HCT116 (cell line): ENCODE data around the gene SPTBN1. TPM values are rescaled to one million over a fixed set of nuclear protein-coding genes. Genes with fewer than 3 reads are reported as not detected.

Source experiments
- ATAC-seq: fragments of 200-7000 bp; cut with Tn5 transposase; 2 replicates; pipeline ENCODE4 v1.9.1; 2020; ENCODE audit warnings: mild to moderate bottlenecking, moderate library complexity
- BruUV-seq: library from RNA; stranded (reverse); fragments of 400-500 nt; replicated peaks from 2 replicates; lab custom pipeline; 2021; lab: Mats Ljungman, UMichigan
- CTCF ChIA-PET: fragments of 300-600 bp; sonication (Branson Sonifier 250); formaldehyde crosslinking; loops from one replicate; lab custom pipeline; 2021; ENCODE audit warnings: antibody characterized with exemption; lab: Charles Lee
- POLR2A ChIA-PET: fragments of 300-600, 350-600 bp; sonication (Branson Sonifier 250); formaldehyde crosslinking; loops from one replicate; lab custom pipeline; 2021; ENCODE audit warnings: antibody characterized with exemption; lab: Charles Lee
- RAD21 ChIA-PET, 2 experiments: fragments of 300-600 bp; sonication (Branson Sonifier 250); formaldehyde crosslinking; loops; one replicate each; lab custom pipeline; 2023; ENCODE audit warnings: low total read pairs in 2 of 2; ENCODE audit not compliant: uncharacterized antibody in 2 of 2, unreplicated experiment in 2 of 2, low non-redundant PET in 1 of 2; lab: Charles Lee
- DNase-seq: peaks from one replicate; pipeline ENCODE4 v3.0.0-alpha.2; 2010; ENCODE audit warnings: low read depth, low spot score
- H2AFZ ChIP-seq: fragments of 200-600 bp; shearing (Covaris generic), sonication (generic); 2 replicates; pipeline ENCODE4 v1.6.1; 2017; ENCODE audit warnings: low read depth, mixed run types, mixed read lengths, antibody characterized with exemption, low read length; ENCODE audit not compliant: poor library complexity, severe bottlenecking
- H3K27ac ChIP-seq: 2 replicates; pipeline ENCODE4 v1.5.1; 2012; ENCODE audit warnings: low read depth, low read length
- H3K27me3 ChIP-seq: fragments of 200-600 bp; sonication (generic); 2 replicates; pipeline ENCODE4 v1.6.1; 2016; ENCODE audit warnings: mixed run types, low read length, mixed read lengths; ENCODE audit not compliant: insufficient read depth
- H3K36me3 ChIP-seq, 2 experiments: fragments of 200-500 bp in 1 of 2; fragments of 200-600 bp in 1 of 2; sonication (Bioruptor generic) in 1 of 2; sonication (generic) in 1 of 2; 2 replicates each; pipeline versions ENCODE4 v1.5.1 to v1.6.1; 2014 to 2016; ENCODE audit warnings: low read length in 2 of 2, inconsistent platforms in 1 of 2, mixed read lengths in 1 of 2, mixed run types in 1 of 2; ENCODE audit not compliant: insufficient read depth in 2 of 2, control insufficient read depth in 1 of 2
- H3K4me1 ChIP-seq, 2 experiments: fragments of 200-600 bp in 1 of 2; sonication (generic) in 1 of 2; 2 replicates each; pipeline versions ENCODE4 v1.5.1 to v1.6.1; 2012 to 2017; ENCODE audit warnings: low read length in 2 of 2, inconsistent platforms in 1 of 2, mild to moderate bottlenecking in 1 of 2, mixed read lengths in 1 of 2, mixed run types in 1 of 2, moderate library complexity in 1 of 2; ENCODE audit not compliant: insufficient read depth in 2 of 2, control insufficient read depth in 1 of 2
- H3K4me2 ChIP-seq: fragments of 200-600 bp; sonication (generic); 2 replicates; pipeline ENCODE4 v1.6.1; 2017; ENCODE audit warnings: mixed run types, low read length, mixed read lengths
- H3K4me3 ChIP-seq, 2 experiments: fragments of 200-600 bp in 1 of 2; sonication (generic) in 1 of 2; replicated peaks in 1 of 2; 2 replicates each; pipeline ENCODE4 v1.5.1; 2011 to 2016; ENCODE audit warnings: low read length in 2 of 2, control low read depth in 1 of 2, low read depth in 1 of 2, mild to moderate bottlenecking in 1 of 2, mixed read lengths in 1 of 2, mixed run types in 1 of 2
- H3K79me2 ChIP-seq: fragments of 200-600 bp; sonication (generic); 2 replicates; pipeline ENCODE4 v1.6.1; 2017; ENCODE audit warnings: mild to moderate bottlenecking, mixed run types, low read length, moderate library complexity, mixed read lengths; ENCODE audit not compliant: insufficient read depth
- H3K9ac ChIP-seq: fragments of 200-600 bp; sonication (generic); 2 replicates; pipeline ENCODE4 v1.6.1; 2016; ENCODE audit warnings: low read length, mixed read lengths
- H3K9me2 ChIP-seq: fragments of 200-600 bp; sonication (generic), shearing (Covaris generic); 2 replicates; pipeline ENCODE4 v1.6.1; 2017; ENCODE audit warnings: mixed run types, mild to moderate bottlenecking, moderate library complexity; ENCODE audit not compliant: insufficient read depth
- H3K9me3 ChIP-seq, 2 experiments: fragments of 200-500 bp in 1 of 2; fragments of 200-600 bp in 1 of 2; sonication (Bioruptor generic) in 1 of 2; sonication (generic) in 1 of 2; 2 replicates each; pipeline ENCODE4 v1.6.1; 2014 to 2017; ENCODE audit warnings: low read length in 2 of 2, mixed read lengths in 2 of 2, inconsistent platforms in 1 of 2, low read depth in 1 of 2, mild to moderate bottlenecking in 1 of 2, mixed run types in 1 of 2, moderate library complexity in 1 of 2; ENCODE audit not compliant: control insufficient read depth in 1 of 2, insufficient read depth in 1 of 2
- H4K20me1 ChIP-seq: fragments of 200-600 bp; sonication (generic), shearing (Covaris generic); 2 replicates; pipeline ENCODE4 v1.6.1; 2017; ENCODE audit warnings: mixed run types, mild to moderate bottlenecking, moderate library complexity; ENCODE audit not compliant: insufficient read depth
- CTCF ChIP-seq, 3 experiments: fragments of 200-600 bp in 1 of 3; sonication (generic) in 1 of 3; IDR thresholded peaks in 2 of 3; conservative IDR thresholded peaks in 1 of 3; 2 replicates each; pipeline ENCODE4 v1.5.1; 2012 to 2017; ENCODE audit warnings: low read depth in 2 of 3, low read length in 2 of 3, antibody characterized with exemption in 1 of 3, borderline replicate concordance in 1 of 3, control low read depth in 1 of 3, mild to moderate bottlenecking in 1 of 3, mixed read lengths in 1 of 3, mixed run types in 1 of 3, moderate library complexity in 1 of 3; ENCODE audit not compliant: insufficient read depth in 1 of 3
- ELF1 ChIP-seq: IDR thresholded peaks from 2 replicates; pipeline ENCODE4 v1.6.1; 2012; ENCODE audit warnings: low read depth, borderline replicate concordance
- EZH2 ChIP-seq: fragments of 200-600 bp; sonication (generic); IDR thresholded peaks from 2 replicates; pipeline ENCODE4 v1.6.1; 2017; ENCODE audit warnings: antibody characterized with exemption, mixed run types
- EZH2phosphoT487 ChIP-seq: fragments of 200-600 bp; IDR thresholded peaks from 2 replicates; pipeline ENCODE4 v1.6.1; 2018; ENCODE audit warnings: antibody characterized with exemption, borderline replicate concordance
- JUND ChIP-seq: IDR thresholded peaks from 2 replicates; pipeline ENCODE4 v1.6.1; 2012
- POLR2AphosphoS5 ChIP-seq: IDR thresholded peaks from 2 replicates; pipeline ENCODE4 v1.6.1; 2011; ENCODE audit warnings: mild to moderate bottlenecking, low read depth, low read length, moderate library complexity
- RAD21 ChIP-seq: IDR thresholded peaks from 2 replicates; pipeline ENCODE4 v1.6.1; 2012; ENCODE audit warnings: low read depth, mild to moderate bottlenecking
- REST ChIP-seq: IDR thresholded peaks from 2 replicates; pipeline ENCODE4 v1.6.1; 2012; ENCODE audit warnings: low read depth
- SIN3A ChIP-seq: IDR thresholded peaks from 2 replicates; pipeline ENCODE4 v1.6.1; 2012; ENCODE audit warnings: low read depth
- SRF ChIP-seq: IDR thresholded peaks from 2 replicates; pipeline ENCODE4 v1.6.1; 2012; ENCODE audit warnings: low read depth
- YY1 ChIP-seq: IDR thresholded peaks from 2 replicates; pipeline ENCODE4 v1.6.1; 2011; ENCODE audit warnings: low read length, low read depth, moderate library complexity, mild to moderate bottlenecking; ENCODE audit not compliant: insufficient replicate concordance; ENCODE audit errors: extremely low read depth
- ZBTB33 ChIP-seq: IDR thresholded peaks from 2 replicates; pipeline ENCODE4 v1.6.1; 2011; ENCODE audit warnings: mild to moderate bottlenecking, low read length, moderate library complexity; ENCODE audit not compliant: insufficient replicate concordance; ENCODE audit errors: extremely low read depth
- ZFX ChIP-seq: fragments of 450-650 bp; IDR thresholded peaks from 2 replicates; pipeline ENCODE4 v1.6.1; 2017
- ZNF274 ChIP-seq: fragments of 200-500 bp; sonication (Bioruptor generic); IDR thresholded peaks from 2 replicates; pipeline ENCODE4 v1.6.1; 2014; ENCODE audit warnings: mild to moderate bottlenecking, low read depth, low read length, inconsistent platforms
- intact Hi-C: fragments of 100-400 bp; cut with micrococcal nuclease; formaldehyde crosslinking; loops from 2 replicates; pipeline ENCODE4 v1.10.0; 2022
- total RNA-seq: library from RNA; stranded (reverse); gene quantifications from one replicate; pipeline ENCODE4 v1.2.1, GENCODE V29; 2021; ENCODE audit not compliant: unreplicated experiment

SPTBN1 gene
- total RNA-seq, 1 experiment from 2014 or later = 84.4 TPM

GRCh38 chr2:54678719-54679118, 222.6 kb downstream of the SPTBN1 start:
- no peaks in the 10 kb centered on the region for H3K36me3 ChIP-seq
- no peaks in the 10 kb centered on the region for H3K79me2 ChIP-seq
- H4K20me1 ChIP-seq = no peaks in the 10 kb centered on the region
- no TSS peak for BruUV-seq
- no peaks in the 10 kb centered on the region for H3K9me3 ChIP-seq
- H3K9me2 ChIP-seq = no peaks in the 10 kb centered on the region
- no peaks in the 10 kb centered on the region for H3K27me3 ChIP-seq
- ChIA-PET POLR2A (no interaction called here), RAD21 (no interaction called here), CTCF (interaction anchor here (4.5 kb wide), 1 partner anchor 13 kb away, joined by 30 read pairs; no protein-coding TSS in a partner anchor)
- H2AFZ ChIP-seq = no peak overlapping the region
- no peak overlapping the region for H3K27ac ChIP-seq
- H3K4me2 ChIP-seq = no peak overlapping the region
- no peaks in the 10 kb centered on the region for H3K4me1 ChIP-seq
- ATAC-seq (no peak), DNase-seq (no peak)
- TF ChIP-seq SRF = no peak
- no peak for TF ChIP-seq ELF1
- no peak for TF ChIP-seq ZNF274
- TF ChIP-seq RAD21 = no peak
- no peak for TF ChIP-seq EZH2
- TF ChIP-seq ZBTB33 = no peak
- no peak for TF ChIP-seq YY1
- no peak for TF ChIP-seq CTCF (IDR thresholded peaks at IDR 0.05 in 2 of 3, conservative IDR thresholded peaks at IDR 0.05 in 1 of 3; ENCODE audit: borderline replicate concordance in 1 of 3, insufficient read depth in 1 of 3, low read depth in 2 of 3, low read length in 2 of 3)
- TF ChIP-seq EZH2phosphoT487 = no peak
- TF ChIP-seq REST = no peak
- no peak for TF ChIP-seq ZFX
- TF ChIP-seq JUND = no peak
- TF ChIP-seq POLR2AphosphoS5 = no peak
- TF ChIP-seq SIN3A = no peak
- intact Hi-C loops = no loop called here
- no peak overlapping the region for H3K4me3 ChIP-seq
- no peak overlapping the region for H3K9ac ChIP-seq
